Panc1 (cell line): ENCODE results near the gene USP37. TPM values are rescaled to one million over a fixed set of nuclear protein-coding genes. Genes with fewer than 3 reads are reported as not detected.
A peak's percentile ranks its signal among the peaks of the same experiment; 100 is the strongest.

Experiments used
- ATAC-seq: fragments of 200-7000 bp; cut with Tn5 transposase; 2 replicates; pipeline ENCODE4 v1.9.1; 2020; ENCODE audit warnings: mild to moderate bottlenecking, moderate library complexity
- BruUV-seq: library from RNA; stranded (reverse); fragments of 400-500 nt; replicated peaks from 2 replicates; lab custom pipeline; 2021; lab: Mats Ljungman, UMichigan
- CTCF ChIA-PET: fragments of 300-600 bp; sonication (Branson Sonifier 250); formaldehyde crosslinking; loops from one replicate; lab custom pipeline; 2022; ENCODE audit warnings: antibody characterized with exemption; lab: Charles Lee
- POLR2A ChIA-PET: fragments of 300-600 bp; sonication (Branson Sonifier 250); formaldehyde crosslinking; loops from one replicate; lab custom pipeline; 2022; ENCODE audit warnings: antibody characterized with exemption; lab: Charles Lee
- DNase-seq: peaks from one replicate; pipeline ENCODE4 v3.0.0-alpha.2; 2010; ENCODE audit warnings: low read depth, low spot score
- H3K27ac ChIP-seq: 2 replicates; pipeline ENCODE4 v1.5.1; 2011; ENCODE audit warnings: mild to moderate bottlenecking, low read length, inconsistent platforms
- H3K27me3 ChIP-seq: fragments of 200-500 bp; sonication (Bioruptor generic); 2 replicates; pipeline ENCODE4 v1.6.0; 2014; ENCODE audit warnings: low read length, inconsistent platforms; ENCODE audit not compliant: control insufficient read depth, insufficient read depth
- H3K36me3 ChIP-seq: fragments of 200-500 bp; sonication (Bioruptor generic); 2 replicates; pipeline ENCODE4 v1.5.1; 2014; ENCODE audit warnings: inconsistent platforms, mild to moderate bottlenecking, low read length, moderate library complexity; ENCODE audit not compliant: control insufficient read depth, insufficient read depth
- H3K4me1 ChIP-seq: 2 replicates; pipeline ENCODE4 v1.5.1; 2011; ENCODE audit warnings: inconsistent platforms, mild to moderate bottlenecking, low read length, moderate library complexity; ENCODE audit not compliant: control insufficient read depth, insufficient read depth
- H3K4me3 ChIP-seq, 2 experiments: 2 replicates each; pipeline ENCODE4 v1.5.1; 2011 to 2012; ENCODE audit warnings: low read depth in 2 of 2, low read length in 2 of 2, mild to moderate bottlenecking in 2 of 2, inconsistent platforms in 1 of 2, moderate library complexity in 1 of 2
- H3K9me3 ChIP-seq: fragments of 200-500 bp; sonication (Bioruptor generic); 2 replicates; pipeline ENCODE4 v1.5.1; 2014; ENCODE audit warnings: low read depth, mild to moderate bottlenecking, inconsistent platforms, low read length, moderate library complexity; ENCODE audit not compliant: control insufficient read depth, insufficient read depth
- POLR2AphosphoS5 ChIP-seq: IDR thresholded peaks from 2 replicates; pipeline ENCODE4 v1.6.1; 2012; ENCODE audit warnings: mild to moderate bottlenecking, low read depth, low read length, moderate library complexity
- SIN3A ChIP-seq: IDR thresholded peaks from 2 replicates; pipeline ENCODE4 v1.6.1; 2012; ENCODE audit warnings: low read depth, mild to moderate bottlenecking, low read length, moderate library complexity, borderline replicate concordance; ENCODE audit not compliant: insufficient read depth
- TCF7L2 ChIP-seq: IDR thresholded peaks from 2 replicates; pipeline ENCODE4 v1.6.1; 2011; ENCODE audit warnings: mild to moderate bottlenecking, low read depth, low read length, inconsistent platforms
- in situ Hi-C: cut with HindIII; loops from 2 replicates; pipeline ENCODE4 v1.10.0; 2016; ENCODE audit warnings: low sequenced_read_pairs, low pct_unique_long_range_greater_than_20kb
- intact Hi-C: fragments of 100-400 bp; cut with micrococcal nuclease; formaldehyde crosslinking; loops from one replicate; pipeline ENCODE4 v1.10.0; 2022; ENCODE audit not compliant: unreplicated experiment
- total RNA-seq: library from RNA; stranded (reverse); gene quantifications from one replicate; pipeline ENCODE4 v1.2.1, GENCODE V29; 2021; ENCODE audit not compliant: unreplicated experiment
- TF ChIP-seq, protein P1 (sequence below): fragments of 450-650 bp; IDR thresholded peaks from 2 replicates; pipeline ENCODE4 v1.5.1; 2017; ENCODE audit warnings: mild to moderate bottlenecking
- TF ChIP-seq, protein P2 (sequence below), 2 experiments: IDR thresholded peaks; 2 replicates each; pipeline ENCODE4 v1.6.1; 2011 to 2012; ENCODE audit warnings: low read depth in 2 of 2, control low read depth in 1 of 2, low read length in 1 of 2, mild to moderate bottlenecking in 1 of 2, moderate library complexity in 1 of 2; ENCODE audit not compliant: insufficient read depth in 1 of 2

Gene USP37
- total RNA-seq, 1 experiment from 2014 or later = 19.2 TPM

DNA sequence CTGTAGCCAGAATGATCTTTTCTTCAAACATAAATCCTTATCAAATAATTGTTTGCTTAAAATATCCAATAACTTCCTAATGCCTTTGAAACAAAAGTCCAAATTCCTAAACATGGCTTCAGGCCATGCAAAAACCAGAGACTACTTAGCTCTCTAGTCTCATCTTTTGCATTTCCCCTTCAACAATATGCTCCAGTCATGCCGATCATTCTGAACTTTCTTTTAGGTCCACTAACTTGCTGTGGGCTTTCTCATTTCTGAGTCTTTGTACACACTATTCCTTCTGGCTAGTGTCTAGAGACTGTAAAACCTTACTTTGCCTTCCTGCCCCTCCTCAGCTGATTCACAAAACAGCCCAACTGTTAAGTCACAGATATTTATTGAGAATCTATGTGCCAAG lies 97.7 kb downstream of the USP37 start:
- TF ChIP-seq SIN3A (no peak), TCF7L2 (no peak), POLR2AphosphoS5 (no peak)
- TF ChIP-seq, protein P1, sequence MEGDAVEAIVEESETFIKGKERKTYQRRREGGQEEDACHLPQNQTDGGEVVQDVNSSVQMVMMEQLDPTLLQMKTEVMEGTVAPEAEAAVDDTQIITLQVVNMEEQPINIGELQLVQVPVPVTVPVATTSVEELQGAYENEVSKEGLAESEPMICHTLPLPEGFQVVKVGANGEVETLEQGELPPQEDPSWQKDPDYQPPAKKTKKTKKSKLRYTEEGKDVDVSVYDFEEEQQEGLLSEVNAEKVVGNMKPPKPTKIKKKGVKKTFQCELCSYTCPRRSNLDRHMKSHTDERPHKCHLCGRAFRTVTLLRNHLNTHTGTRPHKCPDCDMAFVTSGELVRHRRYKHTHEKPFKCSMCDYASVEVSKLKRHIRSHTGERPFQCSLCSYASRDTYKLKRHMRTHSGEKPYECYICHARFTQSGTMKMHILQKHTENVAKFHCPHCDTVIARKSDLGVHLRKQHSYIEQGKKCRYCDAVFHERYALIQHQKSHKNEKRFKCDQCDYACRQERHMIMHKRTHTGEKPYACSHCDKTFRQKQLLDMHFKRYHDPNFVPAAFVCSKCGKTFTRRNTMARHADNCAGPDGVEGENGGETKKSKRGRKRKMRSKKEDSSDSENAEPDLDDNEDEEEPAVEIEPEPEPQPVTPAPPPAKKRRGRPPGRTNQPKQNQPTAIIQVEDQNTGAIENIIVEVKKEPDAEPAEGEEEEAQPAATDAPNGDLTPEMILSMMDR = no peak
- TF ChIP-seq, protein P2, sequence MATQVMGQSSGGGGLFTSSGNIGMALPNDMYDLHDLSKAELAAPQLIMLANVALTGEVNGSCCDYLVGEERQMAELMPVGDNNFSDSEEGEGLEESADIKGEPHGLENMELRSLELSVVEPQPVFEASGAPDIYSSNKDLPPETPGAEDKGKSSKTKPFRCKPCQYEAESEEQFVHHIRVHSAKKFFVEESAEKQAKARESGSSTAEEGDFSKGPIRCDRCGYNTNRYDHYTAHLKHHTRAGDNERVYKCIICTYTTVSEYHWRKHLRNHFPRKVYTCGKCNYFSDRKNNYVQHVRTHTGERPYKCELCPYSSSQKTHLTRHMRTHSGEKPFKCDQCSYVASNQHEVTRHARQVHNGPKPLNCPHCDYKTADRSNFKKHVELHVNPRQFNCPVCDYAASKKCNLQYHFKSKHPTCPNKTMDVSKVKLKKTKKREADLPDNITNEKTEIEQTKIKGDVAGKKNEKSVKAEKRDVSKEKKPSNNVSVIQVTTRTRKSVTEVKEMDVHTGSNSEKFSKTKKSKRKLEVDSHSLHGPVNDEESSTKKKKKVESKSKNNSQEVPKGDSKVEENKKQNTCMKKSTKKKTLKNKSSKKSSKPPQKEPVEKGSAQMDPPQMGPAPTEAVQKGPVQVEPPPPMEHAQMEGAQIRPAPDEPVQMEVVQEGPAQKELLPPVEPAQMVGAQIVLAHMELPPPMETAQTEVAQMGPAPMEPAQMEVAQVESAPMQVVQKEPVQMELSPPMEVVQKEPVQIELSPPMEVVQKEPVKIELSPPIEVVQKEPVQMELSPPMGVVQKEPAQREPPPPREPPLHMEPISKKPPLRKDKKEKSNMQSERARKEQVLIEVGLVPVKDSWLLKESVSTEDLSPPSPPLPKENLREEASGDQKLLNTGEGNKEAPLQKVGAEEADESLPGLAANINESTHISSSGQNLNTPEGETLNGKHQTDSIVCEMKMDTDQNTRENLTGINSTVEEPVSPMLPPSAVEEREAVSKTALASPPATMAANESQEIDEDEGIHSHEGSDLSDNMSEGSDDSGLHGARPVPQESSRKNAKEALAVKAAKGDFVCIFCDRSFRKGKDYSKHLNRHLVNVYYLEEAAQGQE (IDR thresholded peaks at IDR 0.05; ENCODE audit: insufficient read depth in 1 of 2, low read depth in 2 of 2, low read length in 1 of 2) = no peak
- no peaks in the 10 kb centered on the region for H3K9me3 ChIP-seq
- in situ Hi-C loops (no loop called here), intact Hi-C loops (no loop called here)
- peaks cover 12% of the 10 kb centered on the region; the same call in 1 of the 2 replicates for H3K36me3 ChIP-seq
- no peak overlapping the region for H3K4me3 ChIP-seq
- DNase-seq (no peak), ATAC-seq (no peak)
- ChIA-PET CTCF (interaction anchor here (0.5 kb wide), 1 partner anchor 21 kb away, joined by 3 read pairs; no protein-coding TSS in a partner anchor), POLR2A (interaction anchor here (0.6 kb wide), 1 partner anchor 13 kb away, joined by 3 read pairs; no protein-coding TSS in a partner anchor)
- no peaks in the 10 kb centered on the region for H3K4me1 ChIP-seq
- no peak overlapping the region for H3K27ac ChIP-seq
- H3K27me3 ChIP-seq = no peaks in the 10 kb centered on the region
- no TSS peak for BruUV-seq

DNA sequence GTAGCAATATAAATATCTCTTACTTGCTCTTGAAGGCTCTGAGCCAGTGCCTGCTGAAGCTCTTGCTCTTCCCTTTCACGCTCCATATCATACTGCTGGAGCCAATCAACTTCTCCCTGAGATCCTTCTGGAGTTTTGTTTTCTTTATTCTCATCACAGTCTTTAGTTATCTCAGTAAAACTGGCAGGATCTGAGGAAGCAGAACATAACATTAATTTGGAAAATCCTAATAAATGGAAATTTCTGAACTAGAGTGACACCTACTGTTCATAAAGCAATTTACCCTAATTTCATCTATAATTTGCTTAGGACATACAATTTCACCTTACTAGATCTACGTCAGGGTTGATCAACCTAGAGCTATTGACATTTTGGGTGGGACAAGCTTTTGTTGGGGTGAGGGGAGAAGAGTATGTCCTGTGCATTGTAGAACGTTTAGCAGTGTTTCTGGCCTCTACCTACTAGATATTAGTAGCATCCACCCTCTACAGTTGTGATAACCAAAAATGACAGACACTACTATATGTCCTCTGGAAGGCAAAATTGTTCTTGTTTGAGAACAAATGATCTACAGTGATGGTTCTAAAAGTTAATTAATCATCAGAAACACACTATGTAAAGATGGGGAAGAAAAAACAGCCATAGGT lies 102.0 kb downstream of the USP37 start:
- ATAC-seq = peak; percentile 58

More for the DNA sequence above, 102.0 kb downstream of the USP37 start:
- Histone ChIP-seq H3K4me3 (no peak overlapping the region), H3K36me3 (peaks cover 5% of the 10 kb centered on the region; the same call in 1 of the 2 replicates), H3K27ac (no peak overlapping the region), H3K4me1 (no peaks in the 10 kb centered on the region), H3K9me3 (no peaks in the 10 kb centered on the region), H3K27me3 (no peaks in the 10 kb centered on the region)
- ChIA-PET POLR2A (no interaction called here), CTCF (interaction anchor here (0.8 kb wide), 1 partner anchor 61 kb away, joined by 3 read pairs; no protein-coding TSS in a partner anchor)
- no TSS peak for BruUV-seq
- in situ Hi-C loops (no loop called here), intact Hi-C loops (loop anchor here (10.0 kb wide), 1 partner anchor 171 kb away; the partner anchor contains the start of gene TMBIM1)
- TF ChIP-seq, protein P1 = peak; percentile 59; the same call in 1 of the 2 replicates
- TF ChIP-seq SIN3A = no peak
- peak; percentile 20 for DNase-seq
